ENCODE measurements around the gene TNFAIP3. TPM values are rescaled to one million over a fixed set of nuclear protein-coding genes. Genes with fewer than 3 reads are reported as not detected.
A peak's percentile ranks its signal among the peaks of the same experiment; 100 is the strongest.

TNFAIP3 gene
- total RNA-seq, 2 donors from 2014 or later: 21.9 to 26.3 TPM

DNA sequence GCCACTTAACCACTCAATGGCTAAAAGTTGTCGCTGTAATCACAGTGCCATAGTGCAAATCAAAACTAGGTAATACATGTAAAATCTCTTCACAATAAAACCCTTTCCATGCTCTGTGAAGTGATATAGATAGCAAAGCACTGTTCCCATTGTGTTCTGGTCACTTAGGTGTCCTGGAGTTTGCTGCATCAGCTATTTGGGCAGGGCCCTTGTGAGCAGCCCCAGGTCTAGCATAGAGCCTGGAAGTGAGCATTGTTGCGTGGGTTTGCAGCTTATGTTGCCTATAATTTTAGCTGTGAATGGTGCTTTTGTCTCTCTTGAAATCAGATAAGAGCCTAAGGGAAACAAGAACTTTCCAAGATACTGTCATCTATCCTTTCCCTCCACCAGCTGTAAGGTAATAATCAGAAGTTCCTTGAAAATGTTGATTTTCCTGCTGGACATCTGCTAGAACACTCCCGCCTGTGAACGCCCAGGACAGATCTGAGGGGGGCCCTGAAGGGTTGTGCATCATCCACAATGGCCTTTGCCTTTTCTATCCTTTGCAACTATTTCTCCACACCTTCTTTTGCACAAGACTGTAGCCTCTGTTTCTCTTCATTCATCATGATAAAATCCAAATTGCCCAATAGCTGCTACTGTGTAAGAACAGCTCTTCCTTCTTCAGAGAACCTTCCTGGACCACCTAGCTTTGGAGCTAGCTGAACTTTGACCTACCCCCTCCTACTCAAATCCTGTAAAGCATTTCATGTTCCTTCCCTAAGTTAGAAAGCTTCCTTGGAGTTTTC, 57.0 kb downstream of the TNFAIP3 start:
- H3K27me3 ChIP-seq (replicated peaks; ENCODE audit: insufficient read depth): no peaks in the 10 kb centered on the region
- H3K9me3 ChIP-seq: no peaks in the 10 kb centered on the region
- no peak overlapping the region for H3K4me3 ChIP-seq
- H3K4me1 ChIP-seq (ENCODE audit: control insufficient read depth in 1 of 2, low read depth in 2 of 2): peaks cover 29 to 42% of the 10 kb centered on the region in 2 donors
- H3K36me3 ChIP-seq: no peaks in the 10 kb centered on the region
- DNase-seq (ENCODE audit: low spot score): no peak
- no peak overlapping the region for H3K27ac ChIP-seq
- TF ChIP-seq, protein P1, sequence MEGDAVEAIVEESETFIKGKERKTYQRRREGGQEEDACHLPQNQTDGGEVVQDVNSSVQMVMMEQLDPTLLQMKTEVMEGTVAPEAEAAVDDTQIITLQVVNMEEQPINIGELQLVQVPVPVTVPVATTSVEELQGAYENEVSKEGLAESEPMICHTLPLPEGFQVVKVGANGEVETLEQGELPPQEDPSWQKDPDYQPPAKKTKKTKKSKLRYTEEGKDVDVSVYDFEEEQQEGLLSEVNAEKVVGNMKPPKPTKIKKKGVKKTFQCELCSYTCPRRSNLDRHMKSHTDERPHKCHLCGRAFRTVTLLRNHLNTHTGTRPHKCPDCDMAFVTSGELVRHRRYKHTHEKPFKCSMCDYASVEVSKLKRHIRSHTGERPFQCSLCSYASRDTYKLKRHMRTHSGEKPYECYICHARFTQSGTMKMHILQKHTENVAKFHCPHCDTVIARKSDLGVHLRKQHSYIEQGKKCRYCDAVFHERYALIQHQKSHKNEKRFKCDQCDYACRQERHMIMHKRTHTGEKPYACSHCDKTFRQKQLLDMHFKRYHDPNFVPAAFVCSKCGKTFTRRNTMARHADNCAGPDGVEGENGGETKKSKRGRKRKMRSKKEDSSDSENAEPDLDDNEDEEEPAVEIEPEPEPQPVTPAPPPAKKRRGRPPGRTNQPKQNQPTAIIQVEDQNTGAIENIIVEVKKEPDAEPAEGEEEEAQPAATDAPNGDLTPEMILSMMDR (IDR thresholded peaks at IDR 0.05): no peak
- no peak for ATAC-seq (ENCODE audit: insufficient number of reproducible peaks, low FRiP score, low read depth)

DNA sequence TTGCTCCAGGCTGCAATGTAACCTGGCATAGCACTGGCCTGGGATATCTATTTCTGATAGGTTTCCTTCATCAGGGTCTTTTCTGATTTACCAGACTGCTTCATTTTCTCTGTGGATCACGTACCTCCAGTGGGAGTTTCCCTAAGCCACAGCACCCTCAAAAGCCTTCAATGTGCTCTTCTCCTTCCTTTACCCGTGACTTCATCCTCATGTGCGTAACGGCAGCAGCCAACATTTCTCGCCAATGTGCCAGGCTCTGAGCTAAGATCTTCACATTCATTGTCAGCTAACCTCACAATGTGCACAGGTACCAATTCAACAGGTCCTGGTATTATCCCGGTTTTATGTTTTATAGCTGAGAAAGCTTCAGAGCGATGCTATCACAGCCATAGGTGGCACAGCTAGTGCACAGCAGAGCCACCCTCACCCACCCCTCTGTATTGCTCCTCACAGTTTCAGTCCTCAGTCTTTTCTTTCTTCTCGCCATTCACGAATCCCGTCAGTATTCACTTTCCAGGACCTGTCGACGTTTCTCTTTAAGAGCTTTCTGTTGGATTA, 58.2 kb downstream of the TNFAIP3 start:
- TF ChIP-seq, protein P1 (IDR thresholded peaks at IDR 0.05): no peak
- no peak for DNase-seq (ENCODE audit: low spot score)
- Histone ChIP-seq H3K36me3 (no peaks in the 10 kb centered on the region), H3K27me3 (replicated peaks; ENCODE audit: insufficient read depth) (no peaks in the 10 kb centered on the region), H3K4me1 (ENCODE audit: control insufficient read depth in 1 of 2, low read depth in 2 of 2) (peaks cover 23 to 32% of the 10 kb centered on the region in 2 donors), H3K27ac (no peak overlapping the region), H3K4me3 (no peak overlapping the region), H3K9me3 (no peaks in the 10 kb centered on the region)
- ATAC-seq (ENCODE audit: insufficient number of reproducible peaks, low FRiP score, low read depth): no peak

DNA sequence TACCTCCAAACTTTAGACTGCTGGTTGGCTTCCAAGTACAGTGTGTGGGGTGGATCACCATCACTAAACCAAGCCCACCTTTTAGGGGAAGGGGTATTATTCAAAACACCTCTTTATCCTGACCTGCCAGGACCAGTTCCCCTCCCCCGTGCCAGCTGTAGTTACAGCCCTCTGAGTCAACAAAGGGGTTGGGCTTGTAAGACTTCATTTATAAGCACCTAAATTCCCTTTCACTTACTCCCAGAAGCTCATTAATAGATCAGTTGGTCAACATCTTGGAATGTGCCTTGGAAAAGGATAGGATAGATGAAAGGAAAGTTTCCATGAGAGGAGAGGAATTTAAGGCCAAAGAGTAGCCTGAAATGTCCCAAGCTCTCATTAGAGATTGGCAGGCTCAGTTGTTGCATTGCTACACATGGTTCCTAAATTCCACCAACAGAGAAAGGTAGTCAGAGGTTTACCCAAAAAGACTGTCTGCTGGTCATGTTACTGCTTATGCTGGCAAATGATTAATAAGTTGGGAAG, 59.2 kb downstream of the TNFAIP3 start:
- Histone ChIP-seq H3K4me3 (no peak overlapping the region), H3K36me3 (no peaks in the 10 kb centered on the region), H3K4me1 (ENCODE audit: control insufficient read depth in 1 of 2, low read depth in 2 of 2) (peaks cover 23 to 32% of the 10 kb centered on the region in 2 donors), H3K27ac (peak overlapping the region; percentile 19 to 26), H3K9me3 (no peaks in the 10 kb centered on the region), H3K27me3 (replicated peaks; ENCODE audit: insufficient read depth) (no peaks in the 10 kb centered on the region)
- no peak for DNase-seq (ENCODE audit: low spot score)
- TF ChIP-seq, protein P1 (IDR thresholded peaks at IDR 0.05): no peak
- ATAC-seq (ENCODE audit: insufficient number of reproducible peaks, low FRiP score, low read depth): peak; percentile 81

DNA sequence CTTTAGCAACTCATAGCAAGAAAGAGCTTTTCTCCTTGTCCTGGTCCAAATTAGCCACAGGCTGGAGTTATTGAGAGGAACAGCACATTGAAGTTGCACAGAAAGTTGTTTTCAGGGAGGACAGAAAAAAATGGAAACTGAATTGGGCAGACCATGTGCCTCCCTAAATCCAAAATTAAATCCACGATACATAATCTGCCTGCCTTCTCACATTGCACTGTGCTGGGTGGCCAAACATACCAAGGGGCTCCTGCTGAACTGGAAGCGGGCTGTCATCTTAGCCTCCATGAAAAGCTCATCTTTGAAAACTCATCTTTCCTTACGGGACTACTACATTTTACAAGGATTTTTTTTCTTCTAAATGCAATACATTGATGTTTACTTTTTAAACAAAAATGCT, 59.9 kb downstream of the TNFAIP3 start:
- no peaks in the 10 kb centered on the region for H3K27me3 ChIP-seq (replicated peaks; ENCODE audit: insufficient read depth)
- H3K27ac ChIP-seq: no peak overlapping the region
- H3K4me3 ChIP-seq: no peak overlapping the region
- no peaks in the 10 kb centered on the region for H3K9me3 ChIP-seq
- ATAC-seq (ENCODE audit: insufficient number of reproducible peaks, low FRiP score, low read depth) (no peak), DNase-seq (ENCODE audit: low spot score) (no peak)
- peaks cover 23 to 32% of the 10 kb centered on the region in 2 donors for H3K4me1 ChIP-seq (ENCODE audit: control insufficient read depth in 1 of 2, low read depth in 2 of 2)
- TF ChIP-seq, protein P1 (IDR thresholded peaks at IDR 0.05): no peak
- no peaks in the 10 kb centered on the region for H3K36me3 ChIP-seq

DNA sequence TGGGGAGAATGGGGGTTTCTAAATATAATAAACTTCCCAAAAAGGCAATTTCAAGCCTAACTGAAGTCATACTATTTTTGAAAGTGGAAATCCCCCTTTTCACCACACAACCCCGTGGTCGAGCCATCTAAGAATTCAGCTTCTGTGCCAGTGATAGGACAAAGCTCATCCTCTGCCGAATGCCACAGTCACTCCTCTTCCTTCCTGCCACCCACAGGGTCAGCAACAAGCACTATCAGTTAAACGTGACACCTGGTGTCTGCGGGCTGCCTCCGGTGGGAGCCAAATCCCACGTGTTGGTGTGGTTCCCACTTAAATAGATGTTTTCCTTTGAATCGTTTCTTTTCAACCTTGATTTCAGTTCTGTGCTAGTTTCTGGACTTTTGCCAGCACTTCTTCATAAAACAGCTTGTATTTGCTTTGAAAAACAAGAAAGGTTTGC, 60.7 kb downstream of the TNFAIP3 start:
- peak overlapping the region in 1 of 2 donors; percentile 14 for H3K27ac ChIP-seq
- no peaks in the 10 kb centered on the region for H3K36me3 ChIP-seq
- ATAC-seq (ENCODE audit: insufficient number of reproducible peaks, low FRiP score, low read depth) (no peak), DNase-seq (ENCODE audit: low spot score) (no peak)
- no peaks in the 10 kb centered on the region for H3K27me3 ChIP-seq (replicated peaks; ENCODE audit: insufficient read depth)
- no peaks in the 10 kb centered on the region for H3K9me3 ChIP-seq
- peaks cover 23 to 32% of the 10 kb centered on the region in 2 donors for H3K4me1 ChIP-seq (ENCODE audit: control insufficient read depth in 1 of 2, low read depth in 2 of 2)
- TF ChIP-seq, protein P1 (IDR thresholded peaks at IDR 0.05): no peak
- peak overlapping the region; percentile 15 for H3K4me3 ChIP-seq
